Embryonic facial prominence (tissue), 1 donor: ENCODE results near the gene LPP.

ENCODE experiments used
- DNase-seq: peaks from one replicate; pipeline ENCODE4 v3.0.0-alpha.2; 2016; ENCODE audit errors: extremely low spot score

The LPP gene

GRCh38 chr3:188196232-188196990 lies 42.5 kb downstream of the LPP start:
- no peak for DNase-seq

- DNase-seq: no peak
Observed at GRCh38 chr3:188197388-188197847, 43.5 kb downstream of the LPP start.

- DNase-seq: no peak
Observed at GRCh38 chr3:188198001-188198400, 44.0 kb downstream of the LPP start.

- no peak for DNase-seq
Observed at GRCh38 chr3:188198760-188199327, 44.9 kb downstream of the LPP start.

- DNase-seq: no peak
Observed at GRCh38 chr3:188199386-188199785, 45.4 kb downstream of the LPP start.

GRCh38 chr3:188200481-188200880 lies 46.5 kb downstream of the LPP start:
- no peak for DNase-seq

- DNase-seq: no peak
Observed at GRCh38 chr3:188202358-188203138, 48.6 kb downstream of the LPP start.

GRCh38 chr3:188204526-188204925 lies 50.6 kb downstream of the LPP start:
- DNase-seq: no peak

GRCh38 chr3:188205992-188206416 lies 52.0 kb downstream of the LPP start:
- DNase-seq: no peak

GRCh38 chr3:188206787-188207186 lies 52.8 kb downstream of the LPP start:
- no peak for DNase-seq

GRCh38 chr3:188207941-188208515 lies 54.1 kb downstream of the LPP start:
- DNase-seq: no peak

- DNase-seq: no peak
Observed at GRCh38 chr3:188208516-188208981, 54.6 kb downstream of the LPP start.

- DNase-seq: no peak
Observed at GRCh38 chr3:188209034-188209433, 55.1 kb downstream of the LPP start.

- DNase-seq: no peak
Observed at GRCh38 chr3:188209740-188210139, 55.8 kb downstream of the LPP start.

- DNase-seq: no peak
Observed at GRCh38 chr3:188211476-188211875, 57.5 kb downstream of the LPP start.

- no peak for DNase-seq
Observed at GRCh38 chr3:188212308-188212969, 58.5 kb downstream of the LPP start.

- DNase-seq: no peak
Observed at GRCh38 chr3:188214442-188214841, 60.5 kb downstream of the LPP start.

GRCh38 chr3:188215129-188215528 lies 61.2 kb downstream of the LPP start:
- DNase-seq: no peak

- DNase-seq: no peak
Observed at GRCh38 chr3:188217011-188217463, 63.1 kb downstream of the LPP start.

GRCh38 chr3:188217726-188218125 lies 63.8 kb downstream of the LPP start:
- DNase-seq: no peak

- DNase-seq: no peak
Observed at GRCh38 chr3:188218603-188219002, 64.6 kb downstream of the LPP start.

GRCh38 chr3:188219147-188219546 lies 65.2 kb downstream of the LPP start:
- DNase-seq: no peak
